Measurements from ENCODE around the gene PTPRK.

The PTPRK gene

DNA sequence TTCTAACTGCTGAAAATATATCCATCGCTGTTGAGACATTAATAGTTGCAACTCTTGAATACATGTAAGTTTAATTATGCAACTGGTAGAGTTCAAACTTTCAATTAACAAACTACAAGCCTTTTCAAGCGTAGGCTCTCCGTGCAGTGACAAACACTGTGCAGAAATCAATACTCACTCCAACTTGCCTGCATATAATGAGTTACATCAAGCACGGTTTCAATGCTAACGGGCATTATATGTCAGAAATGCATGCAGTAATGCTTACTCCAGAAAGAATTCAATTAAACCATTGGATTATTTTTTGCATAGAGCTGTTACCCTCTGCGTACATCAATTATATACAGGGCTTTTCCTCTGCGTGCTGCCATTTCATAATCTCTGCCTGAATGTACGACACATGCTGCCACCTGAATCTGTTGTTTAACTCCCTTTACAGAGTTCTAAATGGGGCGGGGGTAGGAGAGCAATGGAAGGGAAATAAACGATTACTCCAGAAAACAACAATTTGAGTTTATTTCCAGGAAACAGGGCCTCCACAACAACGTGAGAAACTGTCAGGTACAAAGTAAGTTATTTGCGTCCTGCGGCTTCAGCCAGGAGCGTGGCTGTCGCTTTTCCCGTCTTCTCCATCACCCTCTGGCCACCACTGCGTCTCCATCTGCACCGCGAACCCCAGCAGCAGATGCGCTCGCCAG lies 1.8 kb downstream of the PTPRK start:
- DNase-seq (ENCODE audit: low read depth), result no peak
- TF ChIP-seq, protein P1, sequence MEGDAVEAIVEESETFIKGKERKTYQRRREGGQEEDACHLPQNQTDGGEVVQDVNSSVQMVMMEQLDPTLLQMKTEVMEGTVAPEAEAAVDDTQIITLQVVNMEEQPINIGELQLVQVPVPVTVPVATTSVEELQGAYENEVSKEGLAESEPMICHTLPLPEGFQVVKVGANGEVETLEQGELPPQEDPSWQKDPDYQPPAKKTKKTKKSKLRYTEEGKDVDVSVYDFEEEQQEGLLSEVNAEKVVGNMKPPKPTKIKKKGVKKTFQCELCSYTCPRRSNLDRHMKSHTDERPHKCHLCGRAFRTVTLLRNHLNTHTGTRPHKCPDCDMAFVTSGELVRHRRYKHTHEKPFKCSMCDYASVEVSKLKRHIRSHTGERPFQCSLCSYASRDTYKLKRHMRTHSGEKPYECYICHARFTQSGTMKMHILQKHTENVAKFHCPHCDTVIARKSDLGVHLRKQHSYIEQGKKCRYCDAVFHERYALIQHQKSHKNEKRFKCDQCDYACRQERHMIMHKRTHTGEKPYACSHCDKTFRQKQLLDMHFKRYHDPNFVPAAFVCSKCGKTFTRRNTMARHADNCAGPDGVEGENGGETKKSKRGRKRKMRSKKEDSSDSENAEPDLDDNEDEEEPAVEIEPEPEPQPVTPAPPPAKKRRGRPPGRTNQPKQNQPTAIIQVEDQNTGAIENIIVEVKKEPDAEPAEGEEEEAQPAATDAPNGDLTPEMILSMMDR (IDR thresholded peaks at IDR 0.05; ENCODE audit: control insufficient read depth, extremely low read depth, insufficient read depth), result no peak

DNA sequence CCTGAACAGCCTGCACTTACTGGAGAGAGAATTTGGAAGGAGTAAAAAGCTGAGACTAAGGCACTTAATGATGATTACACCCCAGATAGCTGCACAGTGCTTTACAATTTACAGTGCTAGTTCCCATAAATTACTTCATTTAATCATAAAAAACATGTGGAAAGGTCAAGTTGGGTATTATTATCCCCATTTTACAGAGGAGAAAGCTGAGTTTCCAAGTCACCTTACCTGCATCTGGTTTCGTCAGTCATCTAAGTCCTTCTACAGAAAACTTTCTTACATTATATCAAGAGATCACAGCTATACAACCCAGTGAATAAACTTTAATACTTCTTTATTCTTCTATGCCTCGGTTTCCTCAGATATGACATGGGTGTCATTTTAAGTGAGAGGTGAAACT lies 3.3 kb downstream of the PTPRK start:
- TF ChIP-seq, protein P1 (IDR thresholded peaks at IDR 0.05; ENCODE audit: control insufficient read depth, extremely low read depth, insufficient read depth), result no peak
- no peak overlapping the region for H3K4me3 ChIP-seq (ENCODE audit: low read depth, low read length)
- DNase-seq (ENCODE audit: low read depth), result no peak

More for the DNA sequence above, 1.8 kb downstream of the PTPRK start:
- no peak overlapping the region for H3K4me3 ChIP-seq (ENCODE audit: low read depth, low read length)

DNA sequence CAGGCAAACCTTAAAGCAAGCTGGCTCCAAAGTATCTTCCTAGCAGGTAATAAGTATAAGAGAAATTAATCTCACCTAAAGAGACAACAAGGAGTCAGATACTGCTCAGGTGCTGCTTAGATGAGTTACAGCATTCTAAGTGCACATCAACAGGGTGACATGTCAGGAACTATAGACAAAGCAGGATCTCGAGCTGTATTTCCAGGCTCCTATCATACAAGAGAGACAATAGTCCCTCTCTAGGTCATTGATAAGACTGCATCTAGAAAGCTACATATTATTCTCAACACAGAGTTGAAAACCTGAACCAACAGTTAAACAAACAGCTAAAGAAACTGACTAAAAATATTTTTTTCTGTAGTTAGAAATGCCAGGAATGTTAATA lies 3.9 kb downstream of the PTPRK start:
- TF ChIP-seq, protein P1 (IDR thresholded peaks at IDR 0.05; ENCODE audit: control insufficient read depth, extremely low read depth, insufficient read depth), result peak; percentile 27
- no peak for DNase-seq (ENCODE audit: low read depth)
- no peak overlapping the region for H3K4me3 ChIP-seq (ENCODE audit: low read depth, low read length)

DNA sequence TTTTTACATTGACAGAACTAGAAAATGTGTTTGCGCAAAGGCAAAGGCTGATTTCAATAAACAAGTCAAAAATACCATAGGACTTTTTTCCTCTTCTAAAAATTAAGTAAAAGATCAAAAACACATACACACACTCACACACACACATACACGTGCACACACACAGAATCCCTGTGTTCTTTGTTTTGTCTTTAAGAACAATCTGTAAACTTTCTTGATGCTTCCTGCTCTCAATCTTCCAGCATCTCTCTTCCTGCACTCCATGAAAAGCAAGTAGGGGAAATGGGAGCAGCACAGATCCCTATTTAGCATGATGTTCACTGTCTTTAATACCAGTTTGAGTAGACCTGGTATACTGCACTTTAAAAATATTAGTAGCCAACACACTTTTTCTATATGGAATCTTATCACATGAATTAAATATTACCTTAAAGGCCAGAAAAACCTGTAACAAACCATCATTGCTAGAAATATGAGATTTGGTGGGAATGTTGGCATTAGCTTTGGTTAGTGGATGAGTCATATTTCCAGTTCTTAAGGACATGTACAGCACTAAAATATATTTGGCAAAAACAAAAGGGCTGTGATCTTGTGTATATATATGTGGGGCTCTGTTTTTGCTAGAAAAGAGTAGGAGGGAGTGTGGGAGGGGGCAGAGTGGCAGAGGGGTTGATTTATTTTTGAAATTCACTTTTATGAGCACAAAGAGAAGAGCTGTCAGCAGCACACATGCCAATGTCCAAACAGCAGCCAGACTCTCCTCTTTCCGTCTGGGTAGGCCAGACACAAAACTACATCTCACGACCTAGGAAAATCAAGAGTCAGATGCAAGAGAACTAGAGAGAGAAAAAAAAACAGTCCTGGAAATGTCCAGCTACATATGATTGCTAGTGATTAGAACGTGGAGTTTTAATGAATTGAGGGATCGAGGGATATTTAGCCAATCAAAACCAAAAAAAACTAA lies 4.6 kb downstream of the PTPRK start:
- TF ChIP-seq, protein P1 (IDR thresholded peaks at IDR 0.05; ENCODE audit: control insufficient read depth, extremely low read depth, insufficient read depth), result no peak

DNA sequence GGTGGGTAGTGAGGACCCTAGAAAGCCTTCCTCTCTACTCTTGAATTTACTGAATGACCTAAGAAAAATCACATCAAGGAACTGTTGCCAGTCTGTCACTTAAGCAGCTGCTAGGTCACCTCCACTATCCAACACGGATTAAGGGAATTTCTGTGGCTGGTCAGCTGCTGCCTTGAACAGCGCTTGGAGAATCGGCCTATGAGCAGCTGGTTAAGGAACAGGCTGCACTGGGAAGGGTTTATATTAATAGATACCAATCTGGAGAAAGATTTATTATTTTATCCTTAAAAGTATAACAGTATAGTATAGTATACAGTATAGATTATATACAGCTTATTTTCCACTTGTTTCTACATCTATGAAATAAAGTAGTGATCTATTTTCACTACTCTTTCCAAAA lies 6.5 kb downstream of the PTPRK start:
- TF ChIP-seq, protein P1 (IDR thresholded peaks at IDR 0.05; ENCODE audit: control insufficient read depth, extremely low read depth, insufficient read depth), result no peak
- no peak for DNase-seq (ENCODE audit: low read depth)
- H3K4me3 ChIP-seq (ENCODE audit: low read depth, low read length), result no peak overlapping the region

More for the DNA sequence above, 4.6 kb downstream of the PTPRK start:
- no peak overlapping the region for H3K4me3 ChIP-seq (ENCODE audit: low read depth, low read length)
- DNase-seq (ENCODE audit: low read depth), result no peak

DNA sequence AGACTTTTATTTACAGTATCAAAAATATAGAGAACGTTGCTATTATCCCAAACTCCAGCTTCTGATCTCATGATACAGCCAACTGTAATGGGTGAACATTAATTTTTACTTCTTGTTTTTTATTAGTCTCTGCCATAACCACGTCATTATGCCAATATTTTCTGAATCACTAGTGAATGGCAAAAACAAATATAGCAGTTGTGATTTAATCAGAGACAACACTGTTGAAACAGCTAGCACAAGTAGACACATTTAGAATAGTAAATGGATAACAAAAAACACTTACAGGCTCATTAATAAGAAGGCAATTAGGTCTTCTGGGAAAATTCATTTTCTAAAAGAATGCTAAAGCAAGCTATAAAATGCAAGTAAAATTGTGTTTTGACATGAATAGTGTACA lies 8.1 kb downstream of the PTPRK start:
- TF ChIP-seq, protein P1 (IDR thresholded peaks at IDR 0.05; ENCODE audit: control insufficient read depth, extremely low read depth, insufficient read depth), result no peak
- H3K4me3 ChIP-seq (ENCODE audit: low read depth, low read length), result no peak overlapping the region
- peak; percentile 71 for DNase-seq (ENCODE audit: low read depth)

Measured in LNCaP clone FGC (cell line).